ENCODE measurements around the gene UPK3B.
"Not testable (repeated sequence)": the region's sequence is repeated elsewhere in the genome, so short reads cannot be mapped to it uniquely, and the experiment has no call there.

The UPK3B gene

DNA sequence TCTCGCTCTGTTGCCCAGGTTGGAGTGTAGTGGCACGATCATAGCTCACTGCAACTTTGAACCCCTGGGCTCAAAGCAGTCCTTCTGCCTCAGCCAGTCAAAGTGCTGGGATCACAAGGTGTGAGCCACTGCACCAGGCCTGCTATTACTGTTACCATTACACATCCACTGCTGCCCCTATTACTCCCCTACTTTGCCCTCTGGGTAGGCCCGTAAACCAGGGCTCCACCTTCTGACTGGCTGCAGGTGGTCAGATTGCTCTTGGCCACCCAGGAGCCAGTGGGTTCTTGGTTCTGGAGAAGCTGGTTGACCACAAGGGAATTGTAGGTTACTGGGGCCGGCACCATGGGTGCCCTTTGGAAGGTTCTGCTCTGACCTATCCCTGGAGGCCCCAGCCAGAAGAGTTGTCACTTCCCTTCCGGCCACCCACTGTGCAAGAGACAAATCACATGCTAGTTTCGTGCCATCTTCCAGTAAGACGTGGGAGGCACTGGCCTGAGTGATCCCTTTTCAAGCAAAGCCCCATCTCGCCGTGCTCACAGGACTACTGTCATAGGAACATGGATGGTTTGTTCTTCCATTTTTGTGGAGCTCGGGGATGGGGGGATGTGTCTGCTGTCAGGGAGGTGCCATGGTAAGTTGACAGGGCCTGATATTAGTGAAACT lies 38.7 kb upstream of the UPK3B start:
- not testable (repeated sequence) for H4K91ac ChIP-seq (ENCODE audit: low read depth, low read length, poor library complexity); H3K4ac ChIP-seq (ENCODE audit: low read length); H2BK5ac ChIP-seq (ENCODE audit: low read length); H3K9me3 ChIP-seq (replicated peaks in 1 of 2; ENCODE audit: control insufficient read depth in 2 of 2, insufficient read depth in 1 of 2, low read depth in 1 of 2, low read length in 2 of 2); H2AFZ ChIP-seq (ENCODE audit: low read length); H2BK12ac ChIP-seq (ENCODE audit: low read length); H2BK15ac ChIP-seq (ENCODE audit: low read length); H4K8ac ChIP-seq (ENCODE audit: low read depth, low read length); H3K4me1 ChIP-seq (ENCODE audit: control insufficient read depth in 2 of 2, insufficient read depth in 1 of 2, low read depth in 1 of 2, low read length in 2 of 2); H2BK120ac ChIP-seq (ENCODE audit: low read depth, low read length); DNase-seq (ENCODE audit: low spot score); H3K14ac ChIP-seq (ENCODE audit: low read length); H2AK5ac ChIP-seq (ENCODE audit: low read depth, low read length); H3K23ac ChIP-seq (ENCODE audit: low read depth, low read length, poor library complexity); H3K18ac ChIP-seq (ENCODE audit: low read length); H3K4me2 ChIP-seq (ENCODE audit: insufficient read depth, low read length, poor library complexity, severe bottlenecking); H3K9ac ChIP-seq (ENCODE audit: low read depth, low read length, poor library complexity); H3K79me1 ChIP-seq (ENCODE audit: low read depth, low read length); H3K27me3 ChIP-seq (ENCODE audit: control insufficient read depth in 3 of 3, insufficient read depth in 3 of 3, low read depth in 1 of 3, low read length in 3 of 3); H3K4me3 ChIP-seq (ENCODE audit: low read length in 2 of 2); H3K27ac ChIP-seq (replicated peaks; ENCODE audit: low read length); H3K36me3 ChIP-seq (replicated peaks in 1 of 2; ENCODE audit: control insufficient read depth in 2 of 2, insufficient read depth in 2 of 2, low read length in 2 of 2)
- no CpG with 5 or more reads among the region's 10 CpGs for WGBS, 2 donors (ENCODE audit: extremely low coverage in 2 of 2, insufficient read length in 2 of 2, insufficient replicate concordance in 1 of 2)

DNA sequence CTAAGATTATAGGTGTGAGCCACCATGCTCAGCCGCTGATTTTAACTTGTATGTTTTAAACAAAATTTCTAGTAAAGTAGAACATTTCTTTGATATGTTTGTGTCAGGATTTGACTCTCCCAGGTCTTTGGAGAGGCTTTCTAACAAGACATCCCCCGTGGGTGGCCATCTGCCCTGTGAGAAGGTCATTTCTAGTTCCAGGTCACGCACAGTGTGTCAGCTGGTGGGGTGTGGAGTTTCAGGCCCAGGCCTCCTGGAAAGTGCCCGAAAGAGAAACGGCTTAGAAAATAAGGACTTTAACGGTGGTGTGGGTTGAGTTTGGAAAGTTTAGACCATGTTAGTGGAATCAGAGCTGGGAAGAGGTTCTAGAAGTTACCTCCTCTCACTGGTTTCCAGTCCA lies 37.3 kb upstream of the UPK3B start:
- H3K36me3 ChIP-seq (replicated peaks in 1 of 2; ENCODE audit: control insufficient read depth in 2 of 2, insufficient read depth in 2 of 2, low read length in 2 of 2); H3K4ac ChIP-seq (ENCODE audit: low read length); H4K91ac ChIP-seq (ENCODE audit: low read depth, low read length, poor library complexity); H2AFZ ChIP-seq (ENCODE audit: low read length); H3K23ac ChIP-seq (ENCODE audit: low read depth, low read length, poor library complexity); H3K27ac ChIP-seq (replicated peaks; ENCODE audit: low read length); H2BK15ac ChIP-seq (ENCODE audit: low read length); H3K9ac ChIP-seq (ENCODE audit: low read depth, low read length, poor library complexity); H3K14ac ChIP-seq (ENCODE audit: low read length); H2AK5ac ChIP-seq (ENCODE audit: low read depth, low read length); H3K4me2 ChIP-seq (ENCODE audit: insufficient read depth, low read length, poor library complexity, severe bottlenecking); H3K79me1 ChIP-seq (ENCODE audit: low read depth, low read length); H3K18ac ChIP-seq (ENCODE audit: low read length); H3K27me3 ChIP-seq (ENCODE audit: control insufficient read depth in 3 of 3, insufficient read depth in 3 of 3, low read depth in 1 of 3, low read length in 3 of 3); H3K4me1 ChIP-seq (ENCODE audit: control insufficient read depth in 2 of 2, insufficient read depth in 1 of 2, low read depth in 1 of 2, low read length in 2 of 2); H4K8ac ChIP-seq (ENCODE audit: low read depth, low read length); H2BK5ac ChIP-seq (ENCODE audit: low read length); H2BK12ac ChIP-seq (ENCODE audit: low read length); DNase-seq (ENCODE audit: low spot score); H2BK120ac ChIP-seq (ENCODE audit: low read depth, low read length); H3K9me3 ChIP-seq (replicated peaks in 1 of 2; ENCODE audit: control insufficient read depth in 2 of 2, insufficient read depth in 1 of 2, low read depth in 1 of 2, low read length in 2 of 2); H3K4me3 ChIP-seq (ENCODE audit: low read length in 2 of 2): not testable (repeated sequence)
- WGBS, 2 donors (ENCODE audit: extremely low coverage in 2 of 2, insufficient read length in 2 of 2, insufficient replicate concordance in 1 of 2) = no CpG with 5 or more reads among the region's 6 CpGs

DNA sequence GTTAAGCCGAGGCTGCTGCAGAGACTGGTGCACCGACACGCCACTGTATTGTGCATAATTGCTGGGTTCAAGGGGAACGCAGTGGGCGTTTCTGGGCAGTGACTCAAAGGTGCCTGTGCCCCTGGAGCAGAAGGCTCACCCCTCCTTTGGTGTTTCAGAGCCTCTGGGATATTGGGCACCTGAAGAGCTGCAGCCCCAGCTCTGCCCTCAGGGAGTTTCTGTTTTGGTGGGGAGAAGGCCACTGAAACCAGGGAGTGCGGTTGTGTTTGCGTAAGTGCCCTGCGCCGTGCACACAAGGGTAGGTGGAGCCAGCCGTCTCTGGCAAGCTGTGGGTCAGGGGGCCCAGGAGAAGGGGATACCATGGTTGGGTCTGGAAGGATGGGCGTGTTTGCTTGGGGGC lies 34.1 kb upstream of the UPK3B start:
- H3K18ac ChIP-seq (ENCODE audit: low read length); H2AFZ ChIP-seq (ENCODE audit: low read length); H3K4me2 ChIP-seq (ENCODE audit: insufficient read depth, low read length, poor library complexity, severe bottlenecking); H3K4ac ChIP-seq (ENCODE audit: low read length); H3K4me1 ChIP-seq (ENCODE audit: control insufficient read depth in 2 of 2, insufficient read depth in 1 of 2, low read depth in 1 of 2, low read length in 2 of 2); H3K9ac ChIP-seq (ENCODE audit: low read depth, low read length, poor library complexity); H3K27ac ChIP-seq (replicated peaks; ENCODE audit: low read length); H4K91ac ChIP-seq (ENCODE audit: low read depth, low read length, poor library complexity); H2BK12ac ChIP-seq (ENCODE audit: low read length); H2BK5ac ChIP-seq (ENCODE audit: low read length); H3K9me3 ChIP-seq (replicated peaks in 1 of 2; ENCODE audit: control insufficient read depth in 2 of 2, insufficient read depth in 1 of 2, low read depth in 1 of 2, low read length in 2 of 2); H4K8ac ChIP-seq (ENCODE audit: low read depth, low read length); H3K36me3 ChIP-seq (replicated peaks in 1 of 2; ENCODE audit: control insufficient read depth in 2 of 2, insufficient read depth in 2 of 2, low read length in 2 of 2); DNase-seq (ENCODE audit: low spot score); H3K23ac ChIP-seq (ENCODE audit: low read depth, low read length, poor library complexity); H2AK5ac ChIP-seq (ENCODE audit: low read depth, low read length); H3K4me3 ChIP-seq (ENCODE audit: low read length in 2 of 2); H2BK120ac ChIP-seq (ENCODE audit: low read depth, low read length); H3K27me3 ChIP-seq (ENCODE audit: control insufficient read depth in 3 of 3, insufficient read depth in 3 of 3, low read depth in 1 of 3, low read length in 3 of 3); H2BK15ac ChIP-seq (ENCODE audit: low read length); H3K14ac ChIP-seq (ENCODE audit: low read length); H3K79me1 ChIP-seq (ENCODE audit: low read depth, low read length): not testable (repeated sequence)
- WGBS, 2 donors (ENCODE audit: extremely low coverage in 2 of 2, insufficient read length in 2 of 2, insufficient replicate concordance in 1 of 2) = no CpG with 5 or more reads among the region's 11 CpGs

DNA sequence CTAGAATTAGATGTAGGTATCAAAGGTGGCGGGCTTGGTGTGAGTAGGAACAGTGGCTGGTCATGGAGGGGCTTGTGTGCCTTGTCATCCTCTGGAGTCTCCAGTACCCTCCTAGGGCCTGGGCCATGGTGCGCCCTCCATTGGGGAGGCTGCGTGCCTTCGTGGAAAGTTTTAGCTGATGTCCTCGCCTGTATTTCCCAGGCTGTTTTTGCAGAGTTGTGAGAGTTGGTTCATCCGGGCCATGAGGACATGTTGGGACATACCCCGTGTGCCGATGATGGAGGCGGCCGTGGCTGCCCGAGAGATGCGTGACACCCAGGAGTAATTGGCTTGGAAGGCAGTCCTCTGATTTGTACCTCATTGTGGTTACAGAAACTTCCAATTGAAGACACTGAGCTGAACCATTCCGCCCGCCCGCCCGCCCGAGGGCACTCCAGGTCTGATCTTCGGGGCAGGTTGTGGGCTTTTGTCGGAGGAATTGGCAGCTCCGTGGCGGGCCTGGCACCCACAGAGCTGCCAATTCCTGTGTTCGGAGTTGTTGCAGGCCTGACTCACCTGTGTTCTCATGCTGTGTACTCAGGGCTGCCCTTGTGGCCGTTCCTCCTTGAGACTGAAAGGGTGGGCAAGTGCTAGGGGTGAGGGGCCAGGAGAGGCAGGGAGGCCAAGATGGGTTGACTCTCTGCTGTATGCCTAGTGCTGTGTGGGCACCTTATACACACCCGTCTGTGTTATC lies 33.4 kb upstream of the UPK3B start:
- H3K23ac ChIP-seq (ENCODE audit: low read depth, low read length, poor library complexity); DNase-seq (ENCODE audit: low spot score); H3K27ac ChIP-seq (replicated peaks; ENCODE audit: low read length); H3K18ac ChIP-seq (ENCODE audit: low read length); H2AK5ac ChIP-seq (ENCODE audit: low read depth, low read length); H2AFZ ChIP-seq (ENCODE audit: low read length); H3K9ac ChIP-seq (ENCODE audit: low read depth, low read length, poor library complexity); H3K36me3 ChIP-seq (replicated peaks in 1 of 2; ENCODE audit: control insufficient read depth in 2 of 2, insufficient read depth in 2 of 2, low read length in 2 of 2); H3K4me1 ChIP-seq (ENCODE audit: control insufficient read depth in 2 of 2, insufficient read depth in 1 of 2, low read depth in 1 of 2, low read length in 2 of 2); H2BK120ac ChIP-seq (ENCODE audit: low read depth, low read length); H2BK15ac ChIP-seq (ENCODE audit: low read length); H4K8ac ChIP-seq (ENCODE audit: low read depth, low read length); H2BK12ac ChIP-seq (ENCODE audit: low read length); H2BK5ac ChIP-seq (ENCODE audit: low read length); H3K9me3 ChIP-seq (replicated peaks in 1 of 2; ENCODE audit: control insufficient read depth in 2 of 2, insufficient read depth in 1 of 2, low read depth in 1 of 2, low read length in 2 of 2); H3K4me3 ChIP-seq (ENCODE audit: low read length in 2 of 2); H3K4ac ChIP-seq (ENCODE audit: low read length); H3K14ac ChIP-seq (ENCODE audit: low read length); H4K91ac ChIP-seq (ENCODE audit: low read depth, low read length, poor library complexity); H3K4me2 ChIP-seq (ENCODE audit: insufficient read depth, low read length, poor library complexity, severe bottlenecking); H3K27me3 ChIP-seq (ENCODE audit: control insufficient read depth in 3 of 3, insufficient read depth in 3 of 3, low read depth in 1 of 3, low read length in 3 of 3); H3K79me1 ChIP-seq (ENCODE audit: low read depth, low read length): not testable (repeated sequence)
- WGBS, 2 donors (ENCODE audit: extremely low coverage in 2 of 2, insufficient read length in 2 of 2, insufficient replicate concordance in 1 of 2) = no CpG with 5 or more reads among the region's 24 CpGs

All from neuronal stem cell (in vitro differentiated cells).